ENCODE results near the gene AUTS2. TPM values are rescaled to one million over a fixed set of nuclear protein-coding genes. Genes with fewer than 3 reads are reported as not detected.

AUTS2 gene
- total RNA-seq, 1 donor from 2014 or later, result 20.4 TPM

DNA sequence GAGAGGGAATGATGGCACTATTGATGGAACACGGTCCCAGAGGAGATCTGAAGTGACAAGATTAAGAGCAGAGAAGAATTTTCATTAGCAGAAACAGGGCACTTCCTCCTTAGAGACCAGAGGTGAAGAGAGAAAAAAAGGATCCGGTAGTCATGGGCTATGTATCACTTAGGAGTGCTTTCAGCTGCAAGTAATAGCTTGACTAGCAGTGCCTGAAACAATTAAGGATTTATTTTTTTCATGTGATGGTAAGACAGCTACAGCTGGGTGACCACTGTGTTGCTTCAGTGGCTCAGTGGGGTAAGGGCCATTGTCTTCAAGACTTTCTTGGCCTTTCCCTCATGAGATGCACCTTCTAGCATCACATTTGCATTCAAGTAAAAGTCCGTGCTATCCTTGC lies 1018.5 kb downstream of the AUTS2 start:
- no peak for ATAC-seq

DNA sequence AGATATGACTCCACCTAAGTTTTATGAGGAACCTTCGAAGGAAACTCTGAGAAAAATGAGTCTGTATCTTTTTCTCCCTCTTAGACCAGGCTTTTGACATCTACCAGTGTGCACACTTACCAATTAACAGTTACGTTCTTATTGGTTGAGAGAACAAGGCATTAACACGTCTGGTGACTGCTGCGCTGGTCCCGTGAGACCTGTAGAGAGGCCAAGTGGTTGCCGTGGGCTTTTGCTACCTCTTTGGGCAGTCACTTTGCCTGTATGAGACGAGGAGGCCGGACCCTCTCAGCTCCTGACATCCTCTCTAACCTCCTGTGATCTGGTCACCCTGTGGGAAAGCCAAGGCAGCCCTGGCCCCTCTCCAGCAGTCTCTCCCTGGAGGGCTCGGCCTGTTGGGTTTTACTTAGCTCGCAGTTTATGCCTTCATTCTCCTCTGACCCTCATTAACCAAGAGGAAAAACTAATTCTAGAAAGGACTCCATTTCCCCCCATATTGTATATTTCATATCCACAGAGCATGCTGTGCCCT lies 1019.8 kb downstream of the AUTS2 start:
- no peak for ATAC-seq

GRCh38 chr7:70619130-70619529 lies 1020.9 kb downstream of the AUTS2 start:
- ATAC-seq, result no peak

DNA sequence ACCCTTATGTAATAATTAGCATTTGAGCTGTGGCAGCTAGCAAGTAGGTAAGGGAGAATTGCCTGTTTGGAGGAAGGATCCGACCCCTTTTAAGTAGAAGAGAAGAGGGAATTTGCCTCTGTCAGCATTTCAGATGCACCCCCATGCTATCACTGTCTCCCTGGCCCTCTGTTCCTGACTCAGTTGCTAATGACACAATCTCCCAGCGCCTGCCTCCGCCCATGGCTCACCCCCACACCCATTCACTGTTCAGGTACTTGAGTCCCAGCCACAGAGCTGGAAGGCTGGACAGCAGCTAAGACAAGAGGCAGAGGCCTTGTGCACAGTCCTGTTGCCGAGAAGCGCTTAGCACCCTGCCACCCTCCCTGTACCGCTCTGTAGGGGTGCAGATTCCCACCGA lies 1021.4 kb downstream of the AUTS2 start:
- ATAC-seq, result no peak

GRCh38 chr7:70620333-70621055 lies 1022.2 kb downstream of the AUTS2 start:
- no peak for ATAC-seq

- peak; percentile 57 for ATAC-seq
Observed at GRCh38 chr7:70621954-70622600, 1023.8 kb downstream of the AUTS2 start.

GRCh38 chr7:70622936-70623335 lies 1024.7 kb downstream of the AUTS2 start:
- no peak for ATAC-seq

DNA sequence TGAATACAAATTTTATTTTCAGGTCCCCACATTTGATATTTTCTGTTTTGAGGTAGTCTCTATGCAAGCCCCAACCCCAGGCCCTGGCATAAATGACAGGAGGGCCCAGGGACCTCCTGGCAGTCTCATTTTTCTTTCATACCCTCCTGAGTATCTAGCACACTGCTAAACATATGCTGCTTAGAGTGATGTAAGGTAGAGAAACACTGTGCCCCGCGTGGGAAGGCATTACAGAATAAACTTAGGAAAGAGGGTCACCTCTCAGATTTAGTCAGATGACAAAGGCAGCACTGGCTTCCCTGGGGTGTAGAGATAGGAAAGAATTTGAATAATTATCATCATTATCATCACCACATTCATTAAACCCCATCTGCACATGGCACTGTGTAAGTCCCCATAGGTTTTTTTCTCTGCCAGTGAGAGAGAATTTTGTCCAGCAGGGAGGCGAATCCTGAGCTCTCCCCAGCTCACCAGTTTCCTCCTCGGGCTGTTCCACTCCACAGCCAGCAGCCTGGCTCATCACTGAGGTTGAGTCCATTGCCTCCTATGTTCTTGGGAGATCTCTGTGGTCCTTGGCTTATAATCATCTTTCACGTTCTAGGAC lies 1026.3 kb downstream of the AUTS2 start:
- no peak for ATAC-seq

- no peak for ATAC-seq
Observed at GRCh38 chr7:70627461-70627860, 1029.2 kb downstream of the AUTS2 start.

DNA sequence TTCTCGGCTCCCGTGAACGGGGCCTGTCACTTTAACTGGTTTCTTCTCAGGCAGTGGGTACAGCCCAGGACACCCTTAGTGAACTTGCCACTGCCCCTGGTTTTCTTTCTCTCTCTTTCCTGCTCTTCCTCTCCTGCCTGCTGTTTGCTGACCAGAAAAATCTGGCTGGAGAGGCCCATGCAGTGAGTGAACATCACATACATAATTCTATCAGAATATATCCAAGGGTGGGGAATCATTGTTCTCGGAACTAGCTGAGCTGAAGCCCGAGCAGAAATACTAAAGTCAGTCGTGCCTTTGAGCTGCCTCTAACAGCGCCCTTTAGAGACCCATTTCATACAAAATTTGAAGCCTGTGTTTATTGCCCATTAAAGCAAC lies 1032.2 kb downstream of the AUTS2 start:
- ATAC-seq, result no peak

- no peak for ATAC-seq
Observed at GRCh38 chr7:70630818-70631457, 1032.7 kb downstream of the AUTS2 start.

DNA sequence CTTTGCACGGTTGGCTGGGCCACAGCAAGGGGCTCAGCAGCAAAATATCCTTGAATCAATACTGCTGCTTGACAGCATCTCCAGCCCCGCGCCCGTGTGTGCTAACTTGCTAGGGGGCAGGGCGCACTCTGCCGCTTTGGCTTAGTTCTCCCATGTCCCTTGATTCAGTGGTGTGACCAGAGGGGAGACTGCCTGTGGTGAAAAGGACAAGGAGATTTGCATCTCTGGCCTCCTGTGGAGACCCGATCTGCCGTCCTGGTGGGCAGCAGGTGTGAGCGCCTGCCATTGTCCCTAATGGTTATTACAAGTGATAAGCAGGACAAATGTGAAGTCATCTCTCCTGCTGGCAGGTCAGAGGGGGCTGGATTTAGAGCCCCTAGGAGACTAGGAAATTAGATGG lies 1033.4 kb downstream of the AUTS2 start:
- no peak for ATAC-seq

- no peak for ATAC-seq
Observed at GRCh38 chr7:70632400-70632799, 1034.1 kb downstream of the AUTS2 start.

DNA sequence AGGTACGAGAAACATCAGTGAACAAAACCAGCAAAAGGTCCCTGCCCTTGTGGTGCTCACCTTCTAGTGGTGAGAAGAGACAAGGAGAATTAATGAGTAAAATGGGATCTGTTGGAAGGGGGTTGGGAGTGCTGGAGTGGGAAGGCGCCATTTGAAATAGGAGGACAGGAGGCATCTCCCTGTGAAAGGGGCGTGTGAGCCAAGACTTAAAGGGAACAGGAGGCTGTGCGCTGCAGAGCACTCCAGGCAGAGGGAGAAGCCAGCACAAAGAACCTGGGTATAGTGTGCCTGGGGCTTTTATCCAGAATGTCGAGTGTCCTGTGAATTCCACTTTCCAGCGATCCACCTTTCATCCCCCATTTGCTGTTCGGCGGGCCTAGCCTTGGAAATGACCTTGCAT lies 1035.8 kb downstream of the AUTS2 start:
- no peak for ATAC-seq

GRCh38 chr7:70634610-70635068 lies 1036.4 kb downstream of the AUTS2 start:
- no peak for ATAC-seq

DNA sequence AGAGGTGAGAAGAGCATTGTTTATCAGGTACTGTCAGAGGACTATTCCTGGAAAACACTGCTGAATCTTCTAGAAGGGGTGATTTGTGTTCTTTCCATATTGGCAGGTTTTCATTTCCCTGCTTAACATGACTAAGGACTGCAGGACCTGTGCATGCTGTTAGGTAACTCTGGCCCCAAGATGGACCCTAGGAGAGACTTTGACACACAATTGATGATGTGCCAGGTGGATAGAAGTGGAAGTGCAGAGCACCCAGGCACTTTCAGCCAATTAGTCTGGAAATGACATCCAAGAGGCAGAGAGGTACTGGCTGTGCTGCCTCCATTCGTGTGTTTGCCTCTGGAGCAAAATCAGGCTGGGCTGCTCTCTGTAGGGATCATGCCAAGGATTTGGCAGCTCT lies 1037.4 kb downstream of the AUTS2 start:
- ATAC-seq, result no peak

DNA sequence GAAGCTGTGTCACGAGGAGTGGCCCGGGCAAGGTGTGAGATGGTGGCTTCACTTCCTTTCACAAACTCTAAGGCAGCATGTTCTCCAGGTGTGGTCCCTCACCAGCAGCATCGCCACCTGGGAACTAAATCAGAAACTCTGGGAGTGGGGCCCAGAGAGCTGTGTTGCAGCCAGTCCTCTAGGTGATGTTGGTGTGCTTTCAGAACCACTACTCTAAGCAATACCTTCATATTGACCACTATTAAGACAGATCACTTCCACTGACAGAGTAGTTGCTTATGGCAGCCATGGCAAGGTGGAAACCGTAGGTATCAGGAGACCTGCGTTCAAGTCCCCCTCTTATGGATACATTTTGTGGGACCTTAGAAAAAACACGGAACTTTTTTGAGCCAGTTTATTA lies 1037.9 kb downstream of the AUTS2 start:
- no peak for ATAC-seq

DNA sequence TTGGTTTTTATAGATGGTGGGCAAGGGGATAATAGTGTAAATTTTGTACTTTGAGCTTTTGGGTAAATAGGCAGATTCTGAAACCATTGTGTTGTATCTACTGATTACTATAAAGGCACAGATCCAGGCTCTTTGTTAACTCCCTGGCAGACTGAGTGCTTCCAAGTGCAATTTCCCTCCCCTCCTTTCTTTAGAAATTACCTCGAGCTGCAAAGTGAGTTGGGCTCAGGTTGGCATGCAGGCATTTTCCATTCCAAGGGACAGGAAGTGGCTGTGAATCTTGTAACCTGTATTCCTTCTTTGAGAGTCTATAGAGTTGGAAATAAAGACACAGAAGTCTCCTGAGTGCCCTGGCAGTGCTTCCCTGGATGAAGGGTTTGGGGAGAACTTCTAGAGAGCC lies 1039.5 kb downstream of the AUTS2 start:
- ATAC-seq, result no peak

DNA sequence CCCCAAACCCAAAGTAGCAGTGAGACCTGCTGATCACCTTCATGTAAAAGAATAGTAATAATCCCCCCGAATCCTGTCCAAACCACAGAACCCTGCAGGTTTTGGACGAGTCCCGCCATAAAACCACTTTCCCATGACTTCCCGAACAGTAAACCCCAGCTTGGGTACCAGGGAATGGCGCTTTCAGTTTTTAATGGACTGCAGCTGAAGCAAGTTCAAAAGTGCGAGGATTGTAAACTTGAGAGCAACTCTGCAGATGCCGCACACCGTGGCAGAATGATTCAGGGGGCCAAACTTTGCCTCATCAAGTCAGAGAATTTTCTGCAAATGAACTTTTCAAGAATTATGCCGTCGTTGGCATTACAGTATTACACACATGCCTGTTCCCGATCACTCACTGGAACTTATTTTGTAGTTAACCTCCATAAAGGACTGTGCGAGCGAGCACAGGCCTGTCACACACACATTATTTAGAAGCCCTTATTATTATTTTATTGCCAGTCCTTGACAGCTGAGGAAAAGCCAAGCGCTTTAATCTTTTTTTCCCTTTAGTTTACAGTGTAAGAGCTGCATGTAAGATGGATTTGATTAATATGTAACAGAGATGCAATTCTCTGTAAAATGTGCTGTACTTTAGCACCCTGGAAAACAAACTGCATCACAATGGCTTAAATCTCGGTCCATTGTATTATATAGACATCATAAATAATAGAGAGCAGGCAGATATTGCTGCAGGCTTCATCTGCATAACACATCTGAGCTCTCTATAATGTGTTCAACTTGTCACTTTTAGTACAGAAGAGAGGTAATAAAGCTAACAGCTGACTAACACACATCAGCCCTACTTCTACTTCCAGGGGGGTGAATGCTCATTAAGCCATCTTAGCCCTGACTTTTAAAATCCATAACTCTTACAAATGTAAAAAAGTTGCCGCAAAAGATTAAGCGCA lies 1040.2 kb downstream of the AUTS2 start:
- ATAC-seq, result no peak

GRCh38 chr7:70640266-70640833 lies 1042.1 kb downstream of the AUTS2 start:
- no peak for ATAC-seq

- no peak for ATAC-seq
Observed at GRCh38 chr7:70641882-70642281, 1043.6 kb downstream of the AUTS2 start.

- no peak for ATAC-seq
Observed at GRCh38 chr7:70645279-70645678, 1047.0 kb downstream of the AUTS2 start.

All from esophagus mucosa (tissue), 1 donor.